ENCODE measurements around the gene NCBP2L. TPM values are rescaled to one million over a fixed set of nuclear protein-coding genes. Genes with fewer than 3 reads are reported as not detected.

Gene NCBP2L
- total RNA-seq, result not detected in 2 replicates

GRCh38 chrX:107777536-107777832 is at the start of gene NCBP2L:
Gene NCBP2L (plus strand): TSS chrX:107777733. CDS start chrX:107794221, 16,488 bp downstream.
- Mint-ChIP-seq H3K4me1 (peaks cover 12% of the 10 kb centered on the region), H3K27me3 (peaks cover 12% of the 10 kb centered on the region), H3K36me3 (ENCODE audit: low read depth) (no peaks in the 10 kb centered on the region), H3K27ac (no peak within 1 kb of the TSS), H3K9me3 (no peaks in the 10 kb centered on the region), H3K4me3 (peak within 1 kb of the TSS; percentile 89)
- intact Hi-C loops (cut with micrococcal nuclease), result loop anchor here (1.0 to 10.0 kb wide), 9 partner anchors 35 to 883 kb away; no protein-coding TSS in a partner anchor
- no peak for DNase-seq

DNA sequence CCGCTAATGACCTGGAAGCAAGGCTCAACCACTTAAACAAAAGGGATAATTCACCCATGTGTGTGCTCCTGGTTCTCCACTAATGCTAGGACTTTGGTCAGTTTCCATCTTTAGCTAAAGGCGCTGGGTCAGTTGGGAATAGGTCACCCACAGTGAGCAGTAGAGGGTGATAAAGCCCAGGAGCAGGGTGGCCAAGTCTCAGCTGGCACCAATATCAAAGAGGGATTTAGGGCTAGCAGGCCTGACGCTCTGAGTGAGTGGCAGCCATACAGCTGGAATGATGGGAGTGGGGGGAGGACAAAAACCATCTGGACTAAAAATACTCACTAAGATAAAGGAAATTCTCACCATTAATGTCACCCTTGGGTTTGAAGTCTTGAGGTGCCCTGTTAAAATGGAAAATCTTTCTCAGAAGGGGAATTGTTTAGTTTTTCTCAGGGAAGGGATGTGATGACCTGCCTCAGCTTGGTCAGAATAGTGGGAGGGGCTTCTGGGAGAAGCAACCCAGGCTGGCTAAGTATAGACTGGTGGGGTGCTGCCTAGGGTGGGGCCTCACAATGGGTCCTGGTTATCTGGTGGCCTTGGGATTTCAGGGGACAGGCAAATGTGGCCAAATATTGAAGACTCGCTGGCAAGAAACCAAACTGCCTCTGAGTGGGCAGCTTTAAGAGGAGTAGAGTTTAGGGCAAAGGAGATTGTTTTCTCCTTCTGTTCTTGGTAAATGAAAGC is 49.0 kb upstream of the NCBP2L start:
- peaks cover 2% of the 10 kb centered on the region for H3K4me1 Mint-ChIP-seq
- no peak for DNase-seq
- H3K36me3 Mint-ChIP-seq (ENCODE audit: low read depth), result no peaks in the 10 kb centered on the region
- H3K27me3 Mint-ChIP-seq, result no peaks in the 10 kb centered on the region
- no peak overlapping the region for H3K4me3 Mint-ChIP-seq
- no peaks in the 10 kb centered on the region for H3K9me3 Mint-ChIP-seq
- intact Hi-C loops (cut with micrococcal nuclease), result no loop called here
- H3K27ac Mint-ChIP-seq, result no peak overlapping the region

DNA sequence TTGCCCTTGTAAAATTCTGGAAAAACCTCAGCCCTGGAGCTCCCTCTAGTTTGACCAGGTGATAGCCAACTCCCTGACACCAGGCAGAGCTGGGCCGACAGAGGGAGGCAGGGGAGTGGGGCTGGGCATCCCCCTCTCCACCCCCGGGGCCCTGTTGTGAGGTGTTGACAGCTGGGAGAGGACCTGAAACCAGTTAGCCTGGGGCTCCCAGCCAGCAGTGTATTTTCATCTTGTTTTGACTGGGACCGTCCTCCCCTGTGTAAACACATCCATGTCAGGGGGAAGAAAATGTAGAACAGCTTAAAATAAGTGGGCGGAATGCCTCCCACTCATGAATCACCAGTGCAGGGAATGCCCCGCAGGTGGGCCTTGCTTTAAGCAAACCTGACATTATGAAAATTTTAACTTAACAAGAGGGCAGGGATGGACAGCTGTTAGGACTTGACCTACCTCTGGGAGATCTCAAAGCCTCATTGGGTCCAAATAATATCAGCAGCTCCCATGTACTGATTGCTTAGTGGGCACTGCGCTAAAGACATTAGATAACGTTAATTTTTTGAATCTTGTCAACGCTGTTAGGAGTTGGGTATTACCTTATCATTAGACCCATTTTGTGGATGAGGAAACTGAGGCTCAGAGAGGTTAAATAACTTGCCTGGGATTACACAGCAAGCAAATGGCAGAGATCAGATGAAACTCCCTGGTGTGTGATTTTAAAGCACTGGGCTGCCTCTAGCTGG is 47.8 kb upstream of the NCBP2L start:
- DNase-seq, result no peak
- intact Hi-C loops (cut with micrococcal nuclease), result no loop called here
- H3K9me3 Mint-ChIP-seq, result no peaks in the 10 kb centered on the region
- peaks cover 2% of the 10 kb centered on the region for H3K4me1 Mint-ChIP-seq
- H3K27me3 Mint-ChIP-seq, result no peaks in the 10 kb centered on the region
- H3K36me3 Mint-ChIP-seq (ENCODE audit: low read depth), result no peaks in the 10 kb centered on the region
- H3K4me3 Mint-ChIP-seq, result no peak overlapping the region
- no peak overlapping the region for H3K27ac Mint-ChIP-seq

DNA sequence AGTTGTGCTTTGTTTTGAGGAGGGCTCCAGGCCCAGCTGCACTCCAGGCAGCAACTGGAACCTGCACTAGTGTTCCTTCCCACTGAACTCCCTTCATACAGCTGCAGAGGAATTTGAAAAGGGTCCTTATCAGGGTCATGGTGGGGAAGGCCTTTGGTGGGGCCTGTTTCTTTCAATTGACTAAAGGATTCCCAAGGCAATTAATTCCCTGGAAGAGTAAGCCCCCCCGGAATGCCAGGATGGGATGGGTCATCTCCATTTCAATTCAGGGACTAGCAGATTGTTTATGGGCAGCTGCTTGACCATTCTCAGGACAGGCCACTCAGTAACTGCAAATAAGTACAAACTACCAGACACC is 47.3 kb upstream of the NCBP2L start:
- no peaks in the 10 kb centered on the region for H3K27me3 Mint-ChIP-seq
- no peak overlapping the region for H3K4me3 Mint-ChIP-seq
- H3K9me3 Mint-ChIP-seq, result no peaks in the 10 kb centered on the region
- H3K4me1 Mint-ChIP-seq, result peaks cover 2% of the 10 kb centered on the region
- H3K36me3 Mint-ChIP-seq (ENCODE audit: low read depth), result no peaks in the 10 kb centered on the region
- no peak overlapping the region for H3K27ac Mint-ChIP-seq
- intact Hi-C loops (cut with micrococcal nuclease), result no loop called here
- DNase-seq, result no peak

GRCh38 chrX:107730991-107731766 is 46.4 kb upstream of the NCBP2L start:
- no peak overlapping the region for H3K27ac Mint-ChIP-seq
- H3K27me3 Mint-ChIP-seq, result no peaks in the 10 kb centered on the region
- no peaks in the 10 kb centered on the region for H3K9me3 Mint-ChIP-seq
- no peak for DNase-seq
- no peak overlapping the region for H3K4me3 Mint-ChIP-seq
- H3K36me3 Mint-ChIP-seq (ENCODE audit: low read depth), result no peaks in the 10 kb centered on the region
- intact Hi-C loops (cut with micrococcal nuclease), result no loop called here
- peaks cover 2% of the 10 kb centered on the region for H3K4me1 Mint-ChIP-seq

- no peak overlapping the region for H3K4me3 Mint-ChIP-seq
- no peaks in the 10 kb centered on the region for H3K9me3 Mint-ChIP-seq
- H3K4me1 Mint-ChIP-seq, result peaks cover 2% of the 10 kb centered on the region
- H3K36me3 Mint-ChIP-seq (ENCODE audit: low read depth), result no peaks in the 10 kb centered on the region
- intact Hi-C loops (cut with micrococcal nuclease), result no loop called here
- DNase-seq, result no peak
- no peak overlapping the region for H3K27ac Mint-ChIP-seq
- no peaks in the 10 kb centered on the region for H3K27me3 Mint-ChIP-seq
These were observed 45.6 kb upstream of the NCBP2L start for GRCh38 chrX:107731831-107732502.

GRCh38 chrX:107733686-107734085 is 43.8 kb upstream of the NCBP2L start:
- Mint-ChIP-seq H3K9me3 (no peaks in the 10 kb centered on the region), H3K4me1 (peaks cover 2% of the 10 kb centered on the region), H3K27ac (no peak overlapping the region), H3K36me3 (ENCODE audit: low read depth) (no peaks in the 10 kb centered on the region), H3K27me3 (no peaks in the 10 kb centered on the region), H3K4me3 (no peak overlapping the region)
- DNase-seq, result no peak
- intact Hi-C loops (cut with micrococcal nuclease), result no loop called here

GRCh38 chrX:107734646-107735045 is 42.9 kb upstream of the NCBP2L start:
- H3K36me3 Mint-ChIP-seq (ENCODE audit: low read depth), result no peaks in the 10 kb centered on the region
- intact Hi-C loops (cut with micrococcal nuclease), result no loop called here
- H3K4me1 Mint-ChIP-seq, result peaks cover 2% of the 10 kb centered on the region
- DNase-seq, result no peak
- H3K27ac Mint-ChIP-seq, result no peak overlapping the region
- H3K27me3 Mint-ChIP-seq, result no peaks in the 10 kb centered on the region
- no peaks in the 10 kb centered on the region for H3K9me3 Mint-ChIP-seq
- no peak overlapping the region for H3K4me3 Mint-ChIP-seq

DNA sequence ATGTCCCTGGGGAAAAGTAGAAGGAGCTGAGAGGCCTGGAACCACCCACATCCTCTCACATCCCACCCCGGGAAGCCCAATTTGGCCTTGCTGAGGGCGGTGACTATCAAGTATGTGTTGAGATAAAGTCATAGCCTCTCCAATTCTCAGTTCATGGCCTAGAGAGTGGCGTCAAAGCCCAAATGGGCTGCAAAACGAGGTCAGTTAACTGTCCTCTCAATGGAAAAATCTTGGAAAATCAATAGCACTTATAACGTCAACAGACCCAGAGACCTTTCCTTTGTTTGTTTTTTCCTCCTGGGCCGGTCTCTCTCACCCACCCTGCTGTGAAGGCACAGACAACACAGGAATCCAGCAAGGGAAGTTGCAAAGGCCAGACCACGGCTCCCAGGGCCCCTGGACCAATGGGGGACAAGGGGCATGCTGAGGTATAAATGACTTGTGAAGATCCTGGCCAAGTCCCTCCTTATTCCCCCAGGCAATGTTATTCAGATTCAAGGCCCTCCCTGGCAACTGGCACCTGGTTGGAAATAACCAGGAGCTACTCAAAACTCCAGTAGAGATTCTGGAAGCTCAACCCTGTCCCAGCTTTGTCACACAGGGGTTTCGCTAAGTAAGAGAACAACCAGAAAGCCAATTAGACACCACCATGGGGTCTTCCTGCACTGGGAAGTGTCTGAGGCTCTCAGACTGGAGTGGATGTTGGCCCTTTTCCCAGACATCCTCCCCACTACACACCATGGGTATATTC is 40.6 kb upstream of the NCBP2L start:
- peaks cover 7% of the 10 kb centered on the region for H3K4me1 Mint-ChIP-seq
- peaks cover under 1% of the 10 kb centered on the region for H3K36me3 Mint-ChIP-seq (ENCODE audit: low read depth)
- intact Hi-C loops (cut with micrococcal nuclease), result no loop called here
- DNase-seq, result no peak
- no peak overlapping the region for H3K27ac Mint-ChIP-seq
- H3K9me3 Mint-ChIP-seq, result no peaks in the 10 kb centered on the region
- no peak overlapping the region for H3K4me3 Mint-ChIP-seq
- peaks cover under 1% of the 10 kb centered on the region for H3K27me3 Mint-ChIP-seq

DNA sequence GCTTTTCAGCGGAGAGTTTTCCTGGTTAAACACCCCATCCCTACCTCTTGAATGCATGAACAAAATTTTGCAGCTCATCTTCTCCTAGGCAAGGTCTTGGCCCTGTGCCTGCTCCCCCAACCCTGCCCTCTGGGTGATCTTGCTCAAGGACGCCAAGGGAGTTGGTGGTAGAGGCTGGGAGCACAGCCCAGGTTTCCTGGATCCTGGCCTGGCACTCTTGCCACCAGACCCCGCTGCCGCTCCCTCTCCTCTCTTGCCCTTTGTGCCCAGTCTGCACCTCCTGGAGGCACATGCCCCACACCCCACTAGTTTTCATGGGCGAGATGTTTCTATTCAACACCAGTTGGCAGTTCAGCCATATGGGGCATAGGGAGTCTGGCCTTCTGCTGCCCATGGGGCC is 39.3 kb upstream of the NCBP2L start:
- H3K27ac Mint-ChIP-seq, result peak overlapping the region; percentile 29
- intact Hi-C loops (cut with micrococcal nuclease), result no loop called here
- peaks cover 15% of the 10 kb centered on the region for H3K4me1 Mint-ChIP-seq
- peaks cover 2% of the 10 kb centered on the region for H3K27me3 Mint-ChIP-seq
- no peak overlapping the region for H3K4me3 Mint-ChIP-seq
- no peak for DNase-seq
- H3K36me3 Mint-ChIP-seq (ENCODE audit: low read depth), result peaks cover 3% of the 10 kb centered on the region
- H3K9me3 Mint-ChIP-seq, result no peaks in the 10 kb centered on the region

- Mint-ChIP-seq H3K27me3 (peaks cover 2% of the 10 kb centered on the region), H3K36me3 (ENCODE audit: low read depth) (peaks cover 3% of the 10 kb centered on the region), H3K4me1 (peaks cover 15% of the 10 kb centered on the region), H3K4me3 (no peak overlapping the region), H3K9me3 (no peaks in the 10 kb centered on the region), H3K27ac (no peak overlapping the region)
- DNase-seq, result no peak
- intact Hi-C loops (cut with micrococcal nuclease), result no loop called here
These were observed 38.8 kb upstream of the NCBP2L start for GRCh38 chrX:107738768-107739167.

DNA sequence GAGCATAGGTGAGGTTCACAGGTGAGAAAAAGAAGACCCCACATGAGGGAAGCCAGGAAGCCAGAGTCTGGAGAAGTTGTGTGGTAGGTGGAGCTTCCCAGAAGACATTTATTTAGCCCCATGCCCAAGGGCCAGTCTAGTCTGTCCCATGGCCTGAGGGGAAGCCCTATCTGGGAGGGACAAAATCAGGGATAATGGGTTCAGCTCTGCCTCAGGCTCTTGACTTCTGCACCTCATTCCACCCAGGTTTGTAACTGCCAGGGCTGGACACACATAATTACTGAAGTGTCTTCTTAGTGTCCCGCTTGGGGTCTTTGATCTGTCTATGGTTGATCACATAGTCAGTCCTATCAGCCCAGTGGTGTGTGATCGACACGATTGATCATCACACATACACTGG is 38.0 kb upstream of the NCBP2L start:
- Mint-ChIP-seq H3K27ac (no peak overlapping the region), H3K4me3 (no peak overlapping the region), H3K36me3 (ENCODE audit: low read depth) (peaks cover 3% of the 10 kb centered on the region), H3K27me3 (peaks cover 2% of the 10 kb centered on the region), H3K9me3 (no peaks in the 10 kb centered on the region), H3K4me1 (peaks cover 15% of the 10 kb centered on the region)
- no peak for DNase-seq
- intact Hi-C loops (cut with micrococcal nuclease), result no loop called here

DNA sequence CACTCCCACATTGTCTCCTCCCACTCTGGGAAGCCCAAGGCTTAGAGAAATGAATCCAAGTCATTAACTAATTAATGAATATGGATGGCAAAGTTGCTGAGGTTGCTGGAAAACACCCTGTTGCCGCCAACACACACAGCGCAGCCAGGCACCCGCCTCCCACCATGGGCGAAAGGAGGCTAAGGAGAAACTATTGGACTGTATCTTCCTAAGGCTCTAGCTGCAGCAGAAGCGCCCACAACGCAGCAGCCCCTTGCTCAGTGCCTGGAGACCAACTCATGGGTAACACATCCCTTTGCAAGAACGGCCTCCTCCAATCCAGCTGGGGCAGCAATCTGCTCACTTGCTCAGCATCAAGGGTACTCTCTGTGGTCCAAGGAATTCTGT is 36.1 kb upstream of the NCBP2L start:
- Mint-ChIP-seq H3K9me3 (no peaks in the 10 kb centered on the region), H3K36me3 (ENCODE audit: low read depth) (peaks cover 3% of the 10 kb centered on the region), H3K4me3 (peak overlapping the region; percentile 89), H3K27me3 (peaks cover 2% of the 10 kb centered on the region), H3K27ac (peak overlapping the region; percentile 99), H3K4me1 (peaks cover 15% of the 10 kb centered on the region)
- DNase-seq, result no peak
- intact Hi-C loops (cut with micrococcal nuclease), result loop anchor here (5.0 kb wide), 1 partner anchor 36 kb away; the partner anchor contains the start of genes NCBP2L and TSC22D3

Data from activated CD4-positive, alpha-beta T cell treated with anti-CD3 and anti-CD28 coated beads, Interleukin-2, amount 10 ng/mL, durations not matched to agents 24 days and 14 days (primary cell).